ENCODE results near the gene TGFBR3.

TGFBR3 gene

GRCh38 chr1:91680556-91681155 is 205.3 kb downstream of the TGFBR3 start:
- peak; percentile 16 for DNase-seq (ENCODE audit: low read depth)
- no peak overlapping the region for H3K4me3 ChIP-seq (ENCODE audit: low read depth, low read length)
- no peak for TF ChIP-seq CTCF (IDR thresholded peaks at IDR 0.05; ENCODE audit: insufficient read depth, low read depth, low read length, missing control alignments)

- no peak overlapping the region for H3K4me3 ChIP-seq (ENCODE audit: low read depth, low read length)
- no peak for DNase-seq (ENCODE audit: low read depth)
- TF ChIP-seq CTCF (IDR thresholded peaks at IDR 0.05; ENCODE audit: insufficient read depth, low read depth, low read length, missing control alignments), result no peak
Measured at GRCh38 chr1:91679446-91679845, 206.5 kb downstream of the TGFBR3 start.

- DNase-seq (ENCODE audit: low read depth), result no peak
- no peak for TF ChIP-seq CTCF (IDR thresholded peaks at IDR 0.05; ENCODE audit: insufficient read depth, low read depth, low read length, missing control alignments)
- H3K4me3 ChIP-seq (ENCODE audit: low read depth, low read length), result no peak overlapping the region
Measured at GRCh38 chr1:91676030-91676429, 209.9 kb downstream of the TGFBR3 start.

GRCh38 chr1:91674107-91674506 is 211.8 kb downstream of the TGFBR3 start:
- no peak overlapping the region for H3K4me3 ChIP-seq (ENCODE audit: low read depth, low read length)
- no peak for DNase-seq (ENCODE audit: low read depth)
- TF ChIP-seq CTCF (IDR thresholded peaks at IDR 0.05; ENCODE audit: insufficient read depth, low read depth, low read length, missing control alignments), result no peak

GRCh38 chr1:91673613-91674012 is 212.3 kb downstream of the TGFBR3 start:
- TF ChIP-seq CTCF (IDR thresholded peaks at IDR 0.05; ENCODE audit: insufficient read depth, low read depth, low read length, missing control alignments), result no peak
- no peak overlapping the region for H3K4me3 ChIP-seq (ENCODE audit: low read depth, low read length)
- DNase-seq (ENCODE audit: low read depth), result peak; percentile 19

- no peak for TF ChIP-seq CTCF (IDR thresholded peaks at IDR 0.05; ENCODE audit: insufficient read depth, low read depth, low read length, missing control alignments)
- no peak overlapping the region for H3K4me3 ChIP-seq (ENCODE audit: low read depth, low read length)
- DNase-seq (ENCODE audit: low read depth), result no peak
Measured at GRCh38 chr1:91672601-91673161, 213.3 kb downstream of the TGFBR3 start.

- TF ChIP-seq CTCF (IDR thresholded peaks at IDR 0.05; ENCODE audit: insufficient read depth, low read depth, low read length, missing control alignments), result no peak
- no peak for DNase-seq (ENCODE audit: low read depth)
- H3K4me3 ChIP-seq (ENCODE audit: low read depth, low read length), result no peak overlapping the region
Measured at GRCh38 chr1:91670781-91671180, 215.2 kb downstream of the TGFBR3 start.
